Measurements from ENCODE around the gene PHACTR1. TPM values are rescaled to one million over a fixed set of nuclear protein-coding genes. Genes with fewer than 3 reads are reported as not detected.

The PHACTR1 gene
- total and polyA plus RNA-seq, 2 of the 4 experiments (the other 2 are of a cell fraction) = not detected

DNA sequence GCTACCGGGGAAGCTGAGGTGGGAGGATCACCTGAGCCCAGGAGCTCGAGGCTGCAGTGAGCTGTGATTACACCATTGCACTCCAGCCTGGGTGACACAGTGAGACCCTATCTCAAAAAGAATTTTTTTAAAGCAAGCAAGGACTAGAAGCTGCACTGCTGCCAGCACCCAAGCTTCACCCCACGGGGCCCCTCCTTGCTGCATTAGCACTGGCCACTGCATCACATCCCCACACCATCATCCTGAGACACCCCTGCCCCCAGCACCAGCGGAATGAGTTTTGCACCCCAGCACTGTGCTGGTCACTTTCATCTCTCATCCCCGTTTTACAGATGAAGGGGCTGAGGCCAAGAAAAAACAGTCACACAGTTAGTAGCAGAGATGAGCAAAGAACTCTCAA, 580.8 kb downstream of the PHACTR1 start:
- POLR2A ChIA-PET (ENCODE audit: unreplicated experiment) = no interaction called here
- peaks cover 2% of the 10 kb centered on the region for H3K4me1 ChIP-seq (ENCODE audit: control insufficient read depth, insufficient read depth, low read length)

More for the DNA sequence above, 580.8 kb downstream of the PHACTR1 start:
- in situ Hi-C loops (cut with MboI; ENCODE audit: low sequenced_read_pairs) = no loop called here
- dilution Hi-C loops (cut with HindIII; ENCODE audit: low sequenced_read_pairs, unreplicated experiment) = no loop called here
- Histone ChIP-seq H3K9ac (ENCODE audit: low read depth, low read length) (no peak overlapping the region), H3K18ac (ENCODE audit: low read depth, low read length) (no peak overlapping the region), H2AK9ac (replicated peaks; ENCODE audit: low read depth, low read length, poor library complexity) (no peak overlapping the region), H3K23ac (ENCODE audit: low read depth, low read length) (no peak overlapping the region), H3K27ac (ENCODE audit: insufficient read depth, low read length) (no peak overlapping the region), H4K5ac (ENCODE audit: low read depth, low read length) (no peak overlapping the region), H3K56ac (ENCODE audit: extremely low read depth, insufficient read depth, low read length) (no peak overlapping the region), H2AFZ (replicated peaks; ENCODE audit: low read length, poor library complexity) (no peak overlapping the region), H3K9me1 (ENCODE audit: insufficient read depth, low read length) (peaks cover 9% of the 10 kb centered on the region), H4K20me1 (ENCODE audit: insufficient read depth, low read length) (no peaks in the 10 kb centered on the region), H2BK20ac (ENCODE audit: low read depth, low read length) (no peak overlapping the region), H2BK15ac (ENCODE audit: low read depth, low read length) (no peak overlapping the region), H3K79me1 (ENCODE audit: low read depth in 1 of 2, low read length in 2 of 2) (peaks cover 4 to 10% of the 10 kb centered on the region in 2 experiments; a peak in 2 of 4 replicates), H2AK5ac (ENCODE audit: low read depth, low read length) (no peak overlapping the region), H3K4me3 (ENCODE audit: insufficient read depth, low read depth, low read length) (no peak overlapping the region), H3K36me3 (ENCODE audit: control insufficient read depth, insufficient read depth, low read length) (peaks cover 28% of the 10 kb centered on the region), H2BK5ac (ENCODE audit: low read depth, low read length, poor library complexity, severe bottlenecking) (no peak overlapping the region), H2BK120ac (ENCODE audit: low read depth, low read length) (no peak overlapping the region), H3K14ac (replicated peaks; ENCODE audit: low read depth, low read length) (no peak overlapping the region), H4K91ac (ENCODE audit: insufficient read depth, low read depth, low read length) (no peak overlapping the region), H4K8ac (ENCODE audit: low read depth in 2 of 2, low read length in 2 of 2) (no peak overlapping the region), H3K4me2 (ENCODE audit: low read depth, low read length) (no peak overlapping the region), H3K27me3 (ENCODE audit: control insufficient read depth, insufficient read depth, low read length) (no peaks in the 10 kb centered on the region), H3K9me3 (ENCODE audit: control insufficient read depth, insufficient read depth, low read length) (no peaks in the 10 kb centered on the region), H3K4ac (ENCODE audit: low read depth, low read length) (no peak overlapping the region)
- intact Hi-C loops (cut with micrococcal nuclease) = no loop called here
- no TSS peak for BruUV-seq (replicated peaks)
- CTCF ChIA-PET = no interaction called here
- TF ChIP-seq MAZ (IDR thresholded peaks at IDR 0.05; ENCODE audit: borderline replicate concordance, low read depth, low read length) (no peak), MXI1 (IDR thresholded peaks at IDR 0.05; ENCODE audit: borderline replicate concordance, low read depth, low read length) (no peak), RFX5 (IDR thresholded peaks at IDR 0.05; ENCODE audit: low read depth, low read length) (no peak), NFE2L2 (IDR thresholded peaks at IDR 0.05; ENCODE audit: low read depth, low read length) (no peak), RCOR1 (IDR thresholded peaks at IDR 0.05; ENCODE audit: insufficient replicate concordance, low read length) (no peak), SMC3 (IDR thresholded peaks at IDR 0.05; ENCODE audit: low read depth, low read length) (no peak), FOS (IDR thresholded peaks at IDR 0.05; ENCODE audit: low read depth, low read length) (no peak), BHLHE40 (IDR thresholded peaks at IDR 0.05; ENCODE audit: low read depth, low read length) (no peak), CHD1 (IDR thresholded peaks at IDR 0.05; ENCODE audit: low read depth, low read length) (no peak), POLR2A (IDR thresholded peaks at IDR 0.05; ENCODE audit: low read depth, low read length) (no peak), CEBPB (IDR thresholded peaks at IDR 0.05; ENCODE audit: low read depth, low read length) (no peak), RAD21 (IDR thresholded peaks at IDR 0.05; ENCODE audit: low read length) (no peak)
- TF ChIP-seq, protein P1, sequence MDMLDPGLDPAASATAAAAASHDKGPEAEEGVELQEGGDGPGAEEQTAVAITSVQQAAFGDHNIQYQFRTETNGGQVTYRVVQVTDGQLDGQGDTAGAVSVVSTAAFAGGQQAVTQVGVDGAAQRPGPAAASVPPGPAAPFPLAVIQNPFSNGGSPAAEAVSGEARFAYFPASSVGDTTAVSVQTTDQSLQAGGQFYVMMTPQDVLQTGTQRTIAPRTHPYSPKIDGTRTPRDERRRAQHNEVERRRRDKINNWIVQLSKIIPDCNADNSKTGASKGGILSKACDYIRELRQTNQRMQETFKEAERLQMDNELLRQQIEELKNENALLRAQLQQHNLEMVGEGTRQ (IDR thresholded peaks at IDR 0.05; ENCODE audit: low read depth, low read length) = no peak
- TF ChIP-seq, protein P2, sequence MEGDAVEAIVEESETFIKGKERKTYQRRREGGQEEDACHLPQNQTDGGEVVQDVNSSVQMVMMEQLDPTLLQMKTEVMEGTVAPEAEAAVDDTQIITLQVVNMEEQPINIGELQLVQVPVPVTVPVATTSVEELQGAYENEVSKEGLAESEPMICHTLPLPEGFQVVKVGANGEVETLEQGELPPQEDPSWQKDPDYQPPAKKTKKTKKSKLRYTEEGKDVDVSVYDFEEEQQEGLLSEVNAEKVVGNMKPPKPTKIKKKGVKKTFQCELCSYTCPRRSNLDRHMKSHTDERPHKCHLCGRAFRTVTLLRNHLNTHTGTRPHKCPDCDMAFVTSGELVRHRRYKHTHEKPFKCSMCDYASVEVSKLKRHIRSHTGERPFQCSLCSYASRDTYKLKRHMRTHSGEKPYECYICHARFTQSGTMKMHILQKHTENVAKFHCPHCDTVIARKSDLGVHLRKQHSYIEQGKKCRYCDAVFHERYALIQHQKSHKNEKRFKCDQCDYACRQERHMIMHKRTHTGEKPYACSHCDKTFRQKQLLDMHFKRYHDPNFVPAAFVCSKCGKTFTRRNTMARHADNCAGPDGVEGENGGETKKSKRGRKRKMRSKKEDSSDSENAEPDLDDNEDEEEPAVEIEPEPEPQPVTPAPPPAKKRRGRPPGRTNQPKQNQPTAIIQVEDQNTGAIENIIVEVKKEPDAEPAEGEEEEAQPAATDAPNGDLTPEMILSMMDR (conservative IDR thresholded peaks at IDR 0.05; ENCODE audit: low read depth, low read length) = no peak
- TF ChIP-seq, protein P3, sequence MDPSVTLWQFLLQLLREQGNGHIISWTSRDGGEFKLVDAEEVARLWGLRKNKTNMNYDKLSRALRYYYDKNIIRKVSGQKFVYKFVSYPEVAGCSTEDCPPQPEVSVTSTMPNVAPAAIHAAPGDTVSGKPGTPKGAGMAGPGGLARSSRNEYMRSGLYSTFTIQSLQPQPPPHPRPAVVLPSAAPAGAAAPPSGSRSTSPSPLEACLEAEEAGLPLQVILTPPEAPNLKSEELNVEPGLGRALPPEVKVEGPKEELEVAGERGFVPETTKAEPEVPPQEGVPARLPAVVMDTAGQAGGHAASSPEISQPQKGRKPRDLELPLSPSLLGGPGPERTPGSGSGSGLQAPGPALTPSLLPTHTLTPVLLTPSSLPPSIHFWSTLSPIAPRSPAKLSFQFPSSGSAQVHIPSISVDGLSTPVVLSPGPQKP (IDR thresholded peaks at IDR 0.05; ENCODE audit: borderline replicate concordance, low read depth, low read length) = no peak
- no CpG with 5 or more reads among the region's 5 CpGs for WGBS, 2 experiments (ENCODE audit: extremely low coverage in 2 of 2, insufficient read length in 1 of 2)
- DNase-seq (no peak), ATAC-seq (ENCODE audit: low read depth) (no peak)
